IMR-90 (cell line): ENCODE data around the gene CNOT2. TPM values are rescaled to one million over a fixed set of nuclear protein-coding genes. Genes with fewer than 3 reads are reported as not detected.

Experiments
- ATAC-seq: fragments of 200-7000 bp; cut with Tn5 transposase; 2 replicates; pipeline ENCODE4 v1.9.1; 2020; ENCODE audit warnings: low read depth, mild to moderate bottlenecking, moderate library complexity
- BruUV-seq: library from RNA; stranded (reverse); fragments of 400-500 nt; replicated peaks from 2 replicates; lab custom pipeline; 2021; lab: Mats Ljungman, UMichigan
- CTCF ChIA-PET: fragments of 300-600 bp; formaldehyde crosslinking; extraction: SDS; loops from one replicate; lab custom pipeline; 2021; ENCODE audit warnings: antibody characterized with exemption; lab: Yijun Ruan, JAX
- POLR2A ChIA-PET: fragments of 300-600 bp; sonication (Branson Sonifier 250); formaldehyde crosslinking; loops from one replicate; lab custom pipeline; 2022; ENCODE audit warnings: antibody characterized with exemption; ENCODE audit not compliant: unreplicated experiment; lab: Charles Lee
- DNase-seq: peaks from one replicate; pipeline ENCODE4 v3.0.0; 2013
- H2AFZ ChIP-seq: replicated peaks from 2 replicates; pipeline ENCODE3; 2013; ENCODE audit warnings: low read length, mild to moderate bottlenecking; ENCODE audit not compliant: poor library complexity
- H2AK5ac ChIP-seq: 2 replicates; pipeline ENCODE4 v1.6.1; 2013; ENCODE audit warnings: low read depth, low read length, inconsistent platforms
- H2AK9ac ChIP-seq: replicated peaks from 2 replicates; pipeline ENCODE3; 2013; ENCODE audit warnings: mild to moderate bottlenecking, low read depth, low read length, moderate library complexity; ENCODE audit not compliant: poor library complexity
- H2BK120ac ChIP-seq: 2 replicates; pipeline ENCODE4 v1.6.1; 2013; ENCODE audit warnings: low read depth, low read length, inconsistent platforms
- H2BK15ac ChIP-seq: 3 replicates; pipeline ENCODE4 v1.6.1; 2013; ENCODE audit warnings: low read depth, low read length, inconsistent platforms
- H2BK20ac ChIP-seq: 2 replicates; pipeline ENCODE4 v1.6.1; 2013; ENCODE audit warnings: low read depth, mild to moderate bottlenecking, inconsistent platforms, low read length, moderate library complexity
- H2BK5ac ChIP-seq: 2 replicates; pipeline ENCODE4 v1.6.1; 2013; ENCODE audit warnings: mild to moderate bottlenecking, low read depth, low read length, inconsistent platforms; ENCODE audit not compliant: poor library complexity, severe bottlenecking
- H3K14ac ChIP-seq: replicated peaks from 2 replicates; pipeline ENCODE4 v1.6.1; 2013; ENCODE audit warnings: low read depth, low read length, inconsistent platforms
- H3K18ac ChIP-seq: 2 replicates; pipeline ENCODE4 v1.6.1; 2013; ENCODE audit warnings: low read depth, low read length, control low read depth
- H3K23ac ChIP-seq: 2 replicates; pipeline ENCODE4 v1.6.1; 2013; ENCODE audit warnings: low read depth, low read length, inconsistent platforms
- H3K27ac ChIP-seq: 2 replicates; pipeline ENCODE4 v1.5.1; 2013; ENCODE audit warnings: mild to moderate bottlenecking, control low read depth, low read length; ENCODE audit not compliant: insufficient read depth
- H3K27me3 ChIP-seq: 2 replicates; pipeline ENCODE4 v1.6.1; 2013; ENCODE audit warnings: low read length; ENCODE audit not compliant: control insufficient read depth, insufficient read depth
- H3K36me3 ChIP-seq: 2 replicates; pipeline ENCODE4 v1.6.1; 2013; ENCODE audit warnings: low read length, mixed read lengths; ENCODE audit not compliant: control insufficient read depth, insufficient read depth
- H3K4ac ChIP-seq: 2 replicates; pipeline ENCODE4 v1.6.1; 2013; ENCODE audit warnings: low read depth, low read length, inconsistent platforms
- H3K4me1 ChIP-seq: 2 replicates; pipeline ENCODE4 v1.6.1; 2013; ENCODE audit warnings: low read length, mixed read lengths; ENCODE audit not compliant: control insufficient read depth, insufficient read depth
- H3K4me2 ChIP-seq: 2 replicates; pipeline ENCODE4 v1.6.1; 2013; ENCODE audit warnings: low read depth, mild to moderate bottlenecking, control low read depth, low read length, moderate library complexity
- H3K4me3 ChIP-seq: 2 replicates; pipeline ENCODE4 v1.5.1; 2013; ENCODE audit warnings: low read depth, mild to moderate bottlenecking, control low read depth, low read length, moderate library complexity; ENCODE audit not compliant: insufficient read depth
- H3K56ac ChIP-seq: 2 replicates; pipeline ENCODE4 v1.6.1; 2013; ENCODE audit warnings: low read length, inconsistent platforms; ENCODE audit not compliant: insufficient read depth; ENCODE audit errors: extremely low read depth
- H3K79me1 ChIP-seq, 2 experiments: 2 replicates each; pipeline ENCODE4 v1.6.1; 2013; ENCODE audit warnings: low read length in 2 of 2, inconsistent platforms in 1 of 2, low read depth in 1 of 2
- H3K9ac ChIP-seq: 2 replicates; pipeline ENCODE4 v1.6.1; 2013; ENCODE audit warnings: low read depth, low read length, control low read depth
- H3K9me1 ChIP-seq: 2 replicates; pipeline ENCODE4 v1.6.1; 2013; ENCODE audit warnings: low read length, inconsistent platforms; ENCODE audit not compliant: insufficient read depth
- H3K9me3 ChIP-seq: 2 replicates; pipeline ENCODE4 v1.6.1; 2013; ENCODE audit warnings: low read length; ENCODE audit not compliant: control insufficient read depth, insufficient read depth
- H4K20me1 ChIP-seq: 2 replicates; pipeline ENCODE4 v1.6.1; 2013; ENCODE audit warnings: low read length, inconsistent platforms; ENCODE audit not compliant: insufficient read depth
- H4K5ac ChIP-seq: 2 replicates; pipeline ENCODE4 v1.6.1; 2013; ENCODE audit warnings: mild to moderate bottlenecking, low read depth, low read length, control low read depth
- H4K8ac ChIP-seq, 2 experiments: 2 replicates each; pipeline ENCODE4 v1.6.1; 2013; ENCODE audit warnings: low read depth in 2 of 2, low read length in 2 of 2, control low read depth in 1 of 2, inconsistent platforms in 1 of 2
- H4K91ac ChIP-seq: 2 replicates; pipeline ENCODE4 v1.6.1; 2013; ENCODE audit warnings: low read depth, low read length, inconsistent platforms; ENCODE audit not compliant: insufficient read depth
- BHLHE40 ChIP-seq: fragments of 150-350 bp; IDR thresholded peaks from 2 replicates; pipeline ENCODE4 v1.6.1; 2016; ENCODE audit warnings: mild to moderate bottlenecking, low read depth, low read length
- CEBPB ChIP-seq: IDR thresholded peaks from 2 replicates; pipeline ENCODE4 v1.6.1; 2012; ENCODE audit warnings: low read depth, low read length, improper control_type of control experiment
- CHD1 ChIP-seq: IDR thresholded peaks from 2 replicates; pipeline ENCODE4 v1.6.1; 2012; ENCODE audit warnings: low read depth, low read length, improper control_type of control experiment
- CTCF ChIP-seq: conservative IDR thresholded peaks from 2 replicates; pipeline ENCODE4 v1.5.1; 2012; ENCODE audit warnings: mild to moderate bottlenecking, low read depth, low read length, improper control_type of control experiment
- MAFK ChIP-seq: IDR thresholded peaks from 2 replicates; pipeline ENCODE4 v1.6.1; 2012; ENCODE audit warnings: low read depth, low read length, improper control_type of control experiment
- MAZ ChIP-seq: IDR thresholded peaks from 2 replicates; pipeline ENCODE4 v1.6.1; 2012; ENCODE audit warnings: low read depth, mild to moderate bottlenecking, low read length, improper control_type of control experiment, moderate library complexity, borderline replicate concordance
- MXI1 ChIP-seq: IDR thresholded peaks from 2 replicates; pipeline ENCODE4 v1.6.1; 2012; ENCODE audit warnings: low read depth, mild to moderate bottlenecking, low read length, moderate library complexity, borderline replicate concordance
- NFE2L2 ChIP-seq: fragments of 150-350 bp; IDR thresholded peaks from 2 replicates; pipeline ENCODE4 v1.6.1; 2016; ENCODE audit warnings: low read depth, mild to moderate bottlenecking, low read length
- POLR2A ChIP-seq: IDR thresholded peaks from 2 replicates; pipeline ENCODE4 v1.6.1; 2012; ENCODE audit warnings: mild to moderate bottlenecking, low read depth, low read length
- RAD21 ChIP-seq: IDR thresholded peaks from 2 replicates; pipeline ENCODE4 v1.6.1; 2012; ENCODE audit warnings: low read length, improper control_type of control experiment
- RCOR1 ChIP-seq: IDR thresholded peaks from 2 replicates; pipeline ENCODE4 v1.6.1; 2012; ENCODE audit warnings: mild to moderate bottlenecking, low read length, improper control_type of control experiment; ENCODE audit not compliant: insufficient replicate concordance
- SMC3 ChIP-seq: fragments of 150-350 bp; IDR thresholded peaks from 2 replicates; pipeline ENCODE4 v1.6.1; 2016; ENCODE audit warnings: low read depth, mild to moderate bottlenecking, antibody characterized with exemption, low read length, moderate library complexity
- WGBS, 2 experiments: methylation state at CpG; one replicate each; pipeline versions ENCODE4 v1.1.5 to v1.1.7; 2013; ENCODE audit warnings: missing lambda C conversion rate in 2 of 2; ENCODE audit not compliant: insufficient read length in 1 of 2; ENCODE audit errors: extremely low coverage in 2 of 2; 5-methylcytosine and 5-hydroxymethylcytosine counted together
- dilution Hi-C: fragments of 300-500 bp; cut with HindIII; formaldehyde crosslinking; loops from one replicate; pipeline ENCODE4 v1.14.3; 2018; ENCODE audit warnings: low sequenced_read_pairs; ENCODE audit not compliant: unreplicated experiment
- in situ Hi-C: fragments of 300-500 bp; cut with MboI; formaldehyde crosslinking; loops from 3 replicates; pipeline ENCODE4 v1.14.3; 2019; ENCODE audit warnings: low sequenced_read_pairs, inconsistent platforms, mixed read lengths
- intact Hi-C: fragments of 100-400 bp; cut with micrococcal nuclease; formaldehyde crosslinking; loops from 2 replicates; pipeline ENCODE4 v1.10.0; 2022
- polyA plus RNA-seq, 3 experiments: library from polyadenylated mRNA; depleted of rRNA; stranded (reverse); fragments of >200 nt; gene quantifications; 2 replicates each; pipeline ENCODE4 v1.2.3, GENCODE V29; 2012; ENCODE audit warnings: low replicate concordance in 1 of 3
- total RNA-seq: library from RNA; depleted of rRNA; stranded (reverse); fragments of >200 nt; gene quantifications from 2 replicates; pipeline ENCODE4 v1.2.3, GENCODE V29; 2012

The CNOT2 gene
- total and polyA plus RNA-seq, 2 of the 4 experiments (the other 2 are of a cell fraction), result 63.4 to 159 TPM

DNA sequence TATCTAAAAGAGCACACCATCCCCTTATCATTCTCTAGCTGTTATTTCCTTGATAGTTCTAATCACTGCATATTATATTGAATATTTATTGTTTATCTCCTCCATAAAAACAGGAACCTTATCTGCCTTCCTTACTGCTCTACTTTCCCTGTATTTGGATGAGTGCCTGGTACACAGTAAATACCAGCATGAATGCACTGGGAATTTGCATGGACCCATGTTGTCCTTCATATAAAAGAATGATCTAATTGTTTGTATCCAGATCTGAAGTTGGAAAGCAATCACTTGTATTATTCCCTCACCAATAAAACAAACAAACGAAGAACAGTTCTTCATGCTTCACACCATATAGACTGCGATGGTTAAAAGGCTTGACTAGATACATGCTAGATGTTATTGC lies 15.3 kb upstream of the CNOT2 start:
- Histone ChIP-seq H3K4me2 (no peak overlapping the region), H3K9ac (no peak overlapping the region), H2AK9ac (no peak overlapping the region), H2BK120ac (no peak overlapping the region), H3K18ac (no peak overlapping the region), H3K36me3 (no peaks in the 10 kb centered on the region), H3K14ac (no peak overlapping the region), H2BK20ac (no peak overlapping the region), H3K56ac (no peak overlapping the region), H3K9me3 (no peaks in the 10 kb centered on the region), H4K91ac (no peak overlapping the region), H4K5ac (no peak overlapping the region), H3K4me1 (no peaks in the 10 kb centered on the region), H3K79me1 (no peaks in the 10 kb centered on the region), H4K20me1 (no peaks in the 10 kb centered on the region), H3K27ac (no peak overlapping the region), H2BK15ac (no peak overlapping the region), H3K9me1 (no peaks in the 10 kb centered on the region), H4K8ac (no peak overlapping the region), H2AK5ac (no peak overlapping the region), H2BK5ac (no peak overlapping the region), H3K4me3 (no peak overlapping the region), H2AFZ (no peak overlapping the region), H3K4ac (no peak overlapping the region), H3K23ac (no peak overlapping the region), H3K27me3 (no peaks in the 10 kb centered on the region)
- intact Hi-C loops, result no loop called here
- CTCF ChIA-PET, result no interaction called here
- BruUV-seq, result no TSS peak
- TF ChIP-seq POLR2A (no peak), CEBPB (no peak), MAFK (no peak), BHLHE40 (no peak), CHD1 (no peak), RAD21 (no peak), MXI1 (no peak), CTCF (no peak), MAZ (no peak), SMC3 (no peak), NFE2L2 (no peak), RCOR1 (no peak)
- in situ Hi-C loops, result no loop called here
- WGBS, 2 experiments, result no CpG with 5 or more reads among the region's 2 CpGs
- ATAC-seq (no peak), DNase-seq (no peak)
- POLR2A ChIA-PET, result no interaction called here
- dilution Hi-C loops, result no loop called here
